HG02840 (cell line): ENCODE results near the gene NR2F1-AS1.

Source experiments
- ATAC-seq: cut with Tn5 transposase; IDR thresholded peaks from one replicate; pipeline ENCODE4 v1.9.1; 2021; ENCODE audit warnings: mild to moderate bottlenecking, moderate library complexity, moderate number of reproducible peaks; ENCODE audit not compliant: unreplicated experiment, low FRiP score

The NR2F1-AS1 gene

DNA sequence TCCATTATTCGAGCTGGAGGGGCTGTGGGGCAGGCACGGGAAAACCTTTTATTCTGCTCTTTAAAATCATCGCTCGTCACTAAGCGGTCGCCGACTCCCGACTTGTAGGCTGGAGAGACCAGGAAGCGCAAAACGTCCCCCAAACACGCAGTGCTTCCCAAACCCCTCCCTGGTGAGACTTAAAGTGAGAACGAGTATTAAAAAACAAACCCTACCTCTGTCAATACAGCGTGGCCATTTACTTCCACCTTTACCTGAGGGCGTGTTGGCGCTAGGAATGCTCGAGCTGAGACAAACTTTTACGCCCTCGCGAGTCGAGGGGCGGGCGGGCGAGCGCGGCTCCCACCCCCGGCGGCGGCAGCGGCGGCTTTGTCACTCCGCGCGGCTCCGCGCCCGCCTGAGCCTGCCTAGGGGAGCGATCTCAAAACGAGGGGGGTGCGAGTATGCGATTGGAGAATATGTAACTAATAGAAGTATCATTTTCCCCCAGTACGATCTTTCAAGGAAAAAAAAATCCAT lies at the start of gene NR2F1-AS1:
NR2F1-AS1 (minus strand) TSS at position 293 of the 519 bp plus-strand sequence.
- ATAC-seq: peak; percentile 32

DNA sequence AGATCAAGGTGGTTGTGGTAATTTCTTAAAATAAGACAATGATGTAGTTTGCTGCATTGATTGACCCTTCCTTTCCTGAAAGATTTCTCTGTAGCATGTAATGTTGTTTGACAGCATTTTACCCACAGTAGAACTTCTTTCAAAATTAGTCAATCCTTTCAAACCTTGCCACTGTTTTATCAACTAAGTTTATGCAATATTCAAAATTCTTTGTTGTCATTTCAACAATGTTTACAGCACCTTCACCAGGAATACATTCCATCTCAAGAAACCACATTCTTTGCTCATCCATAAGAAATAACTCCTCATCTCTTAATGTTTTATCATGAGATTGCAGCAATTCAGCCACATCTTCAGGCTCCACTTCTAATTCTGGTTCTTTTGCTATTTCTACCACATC lies 45.8 kb upstream of the NR2F1-AS1 start:
- no peak for ATAC-seq

DNA sequence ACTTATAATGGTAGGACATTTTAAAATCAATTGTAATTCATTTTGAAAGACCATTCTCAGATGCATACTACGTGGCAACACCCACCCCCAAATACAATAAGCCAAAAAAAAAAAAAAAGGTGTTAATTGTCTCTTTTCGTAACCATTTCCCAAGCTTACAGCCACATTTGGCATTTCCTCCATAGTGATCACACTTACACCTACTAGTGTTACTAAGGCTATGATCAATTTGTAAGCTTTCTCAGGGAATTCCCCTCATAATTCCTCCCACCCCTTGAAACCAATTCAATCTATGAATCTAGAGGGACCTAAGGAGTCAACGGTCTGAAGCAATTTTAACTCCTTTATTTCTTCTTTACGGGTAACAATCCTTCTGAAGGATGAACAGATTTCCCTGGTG lies 42.1 kb upstream of the NR2F1-AS1 start:
- ATAC-seq: no peak

DNA sequence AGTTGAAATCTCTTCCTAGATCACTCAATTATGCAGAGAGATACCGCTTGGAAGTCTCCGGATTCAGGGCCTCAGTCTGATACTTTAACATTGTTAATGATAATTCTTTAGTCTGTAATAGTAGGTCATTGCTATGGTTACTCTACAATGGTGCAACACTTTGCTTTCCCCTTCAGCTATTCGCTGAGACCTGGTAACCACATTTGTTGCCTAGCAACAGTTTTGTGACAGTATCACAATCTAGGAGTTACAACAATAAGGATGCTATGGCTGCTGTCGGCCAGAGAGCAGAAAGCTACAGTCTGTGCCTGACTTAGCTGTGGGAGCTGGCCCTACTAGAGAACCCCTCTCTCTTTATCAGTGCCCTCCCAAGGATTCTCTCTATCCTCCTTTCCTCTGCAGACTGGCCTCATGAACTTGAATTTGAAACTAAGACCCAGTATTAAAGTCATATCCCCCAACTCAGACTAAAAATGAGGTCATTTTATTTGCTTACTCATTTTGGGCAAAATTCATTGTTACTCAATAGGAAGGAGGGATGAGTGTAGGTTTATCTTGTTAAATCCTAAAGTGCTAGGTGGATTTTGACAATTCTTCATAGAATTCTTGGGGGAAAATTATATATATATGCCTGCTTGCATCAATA lies 41.3 kb upstream of the NR2F1-AS1 start:
- no peak for ATAC-seq

DNA sequence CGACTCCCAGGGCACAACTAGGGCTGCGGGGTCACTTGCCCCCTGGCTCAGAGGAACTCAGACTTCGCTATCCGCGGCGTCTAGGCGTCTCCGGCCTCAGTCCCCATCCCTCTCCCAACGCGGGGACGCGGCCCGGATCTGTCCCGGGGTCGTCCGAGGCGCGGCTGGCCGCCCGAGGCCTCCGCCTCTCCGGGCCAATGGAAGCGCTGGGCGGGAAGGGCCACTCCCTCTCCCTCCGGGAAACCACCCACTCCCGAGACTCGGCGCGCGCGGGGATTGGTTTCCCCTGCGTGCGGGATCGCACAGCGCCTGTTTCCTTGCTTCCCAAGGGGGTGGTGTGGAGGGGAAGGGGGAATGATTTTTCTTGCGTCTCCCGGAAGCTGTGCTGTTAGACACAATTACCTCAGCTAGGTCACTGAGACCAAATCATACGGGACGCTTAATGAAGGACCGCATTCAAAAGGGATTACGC lies 40.3 kb upstream of the NR2F1-AS1 start:
- no peak for ATAC-seq

DNA sequence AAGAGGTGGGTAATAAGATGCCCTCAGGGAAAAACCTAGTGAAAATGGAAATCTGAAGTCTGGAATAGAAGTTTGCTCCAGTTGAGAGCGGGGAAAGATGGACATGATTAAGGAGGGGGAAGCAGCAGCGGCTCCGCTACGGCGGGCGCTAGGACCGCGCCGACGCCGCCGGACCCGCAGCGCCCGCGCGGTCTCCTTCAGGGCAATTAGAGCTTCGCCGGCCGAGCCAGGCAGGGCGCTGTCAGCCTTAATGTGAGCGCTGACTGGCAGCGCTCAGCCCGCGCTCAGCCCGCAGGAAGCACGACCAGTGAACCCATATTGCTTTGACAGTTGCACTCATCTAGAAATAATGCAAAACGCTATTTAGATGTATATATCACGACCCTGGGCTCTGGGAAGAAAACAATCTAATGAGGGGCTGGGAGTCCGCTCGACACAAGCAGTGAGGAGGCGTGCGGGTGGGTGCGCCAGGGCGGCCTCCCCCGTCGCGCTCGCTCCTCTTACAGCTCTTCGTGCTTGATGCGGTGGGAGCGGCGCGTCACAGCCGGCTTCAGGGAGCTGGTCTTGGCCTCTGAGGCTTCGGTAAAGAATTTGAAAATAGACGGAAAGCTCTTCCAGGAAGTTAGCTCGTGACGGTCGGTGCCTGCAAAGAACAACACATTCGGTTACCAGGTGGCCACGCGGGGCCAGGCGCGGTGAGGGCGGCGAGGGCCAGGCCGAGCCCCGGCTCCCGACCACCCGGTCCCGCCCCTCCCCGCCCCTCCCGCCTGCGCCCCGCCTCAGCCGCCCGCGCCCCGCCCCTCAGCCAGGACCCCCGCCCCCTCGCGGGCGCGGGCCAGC lies 39.7 kb upstream of the NR2F1-AS1 start:
- ATAC-seq: peak; percentile 98

DNA sequence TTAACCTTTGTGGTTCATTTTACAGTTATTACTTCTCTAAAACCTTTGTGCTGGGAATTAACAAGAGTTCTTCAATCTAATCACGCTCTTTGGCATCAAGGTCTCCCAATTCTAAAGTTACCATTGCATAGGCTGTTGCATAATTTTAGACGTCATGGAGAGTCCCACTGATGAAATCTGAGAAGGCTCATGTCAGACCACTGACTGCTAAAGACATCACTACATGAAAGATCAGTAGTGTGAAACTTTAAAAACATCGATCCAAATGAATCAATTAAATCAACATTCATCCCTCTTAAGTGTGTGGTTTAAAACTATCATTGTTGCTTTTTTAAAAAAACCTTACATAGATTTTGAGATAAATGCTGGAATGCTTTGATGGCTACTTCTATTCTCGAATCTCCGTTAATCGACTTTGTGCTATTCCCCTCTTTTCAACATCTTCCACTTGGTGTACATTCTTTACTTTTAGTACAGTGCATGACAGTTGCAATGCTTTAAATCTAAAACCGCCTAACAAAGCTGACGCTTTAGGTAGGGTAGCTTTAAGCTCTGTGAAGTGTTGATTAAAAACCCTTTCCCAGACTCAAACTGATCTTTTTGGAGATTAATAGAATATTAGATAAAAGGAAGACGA lies 35.6 kb upstream of the NR2F1-AS1 start:
- no peak for ATAC-seq

DNA sequence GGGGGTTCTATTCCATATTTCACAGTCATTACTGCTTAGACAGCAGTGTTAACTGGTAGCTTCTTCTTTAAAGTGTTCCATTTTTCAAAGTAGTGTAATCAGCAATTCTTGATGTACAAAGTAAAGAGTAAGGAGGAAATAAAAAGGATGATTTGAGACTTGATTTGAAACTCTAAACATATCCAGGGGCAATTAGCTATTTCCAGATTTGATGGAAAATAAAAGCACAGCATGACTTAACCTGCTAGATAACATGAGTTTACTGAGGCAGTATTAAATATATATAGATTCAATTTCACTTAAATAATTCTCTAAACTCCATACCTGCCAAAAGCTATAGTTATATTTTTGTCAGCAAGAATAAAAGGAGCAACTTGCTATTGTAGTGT lies 31.8 kb upstream of the NR2F1-AS1 start:
- ATAC-seq: no peak

DNA sequence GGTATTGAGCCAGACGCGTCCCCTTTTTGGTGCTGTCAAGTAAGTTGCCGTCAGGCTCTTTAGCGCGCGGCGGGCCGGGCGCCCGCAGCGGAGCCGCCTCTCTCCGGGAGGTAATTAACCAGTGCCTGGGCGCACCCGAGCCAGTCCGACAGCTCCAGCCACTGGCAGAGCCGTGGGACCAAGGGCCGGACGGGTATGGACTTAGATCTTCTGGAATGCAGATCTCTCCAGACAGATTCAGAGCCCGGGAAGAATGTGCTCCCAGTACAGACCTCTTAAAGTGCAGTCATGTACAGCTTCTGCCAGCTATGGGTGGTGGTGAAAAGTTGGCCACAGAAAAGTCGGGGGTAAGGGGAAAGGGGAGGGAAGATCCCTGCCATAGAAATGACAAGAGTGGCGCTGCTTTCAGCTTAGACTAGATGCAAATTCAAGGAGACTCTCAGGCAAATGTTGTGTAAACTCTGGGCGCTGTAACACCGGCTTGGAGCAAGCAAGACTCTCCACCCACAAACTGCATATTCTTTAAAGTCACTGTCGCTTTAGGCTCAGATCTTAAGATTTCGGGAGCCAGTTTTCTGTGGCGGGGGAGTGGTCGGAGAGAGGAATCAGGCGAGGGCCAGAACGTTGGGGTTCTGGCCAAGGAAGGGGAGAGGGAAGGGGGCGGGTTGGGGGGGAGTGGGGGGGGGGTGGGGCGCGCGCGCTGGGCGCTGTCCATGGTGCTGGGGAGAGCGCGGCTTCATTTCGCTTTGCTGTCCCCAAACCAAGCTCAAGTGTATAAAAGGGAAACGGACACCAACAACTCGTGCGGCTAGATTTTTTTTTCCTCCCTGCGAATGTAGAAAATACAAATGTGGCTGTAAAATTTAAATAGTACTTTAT lies 31.2 kb upstream of the NR2F1-AS1 start:
- no peak for ATAC-seq

DNA sequence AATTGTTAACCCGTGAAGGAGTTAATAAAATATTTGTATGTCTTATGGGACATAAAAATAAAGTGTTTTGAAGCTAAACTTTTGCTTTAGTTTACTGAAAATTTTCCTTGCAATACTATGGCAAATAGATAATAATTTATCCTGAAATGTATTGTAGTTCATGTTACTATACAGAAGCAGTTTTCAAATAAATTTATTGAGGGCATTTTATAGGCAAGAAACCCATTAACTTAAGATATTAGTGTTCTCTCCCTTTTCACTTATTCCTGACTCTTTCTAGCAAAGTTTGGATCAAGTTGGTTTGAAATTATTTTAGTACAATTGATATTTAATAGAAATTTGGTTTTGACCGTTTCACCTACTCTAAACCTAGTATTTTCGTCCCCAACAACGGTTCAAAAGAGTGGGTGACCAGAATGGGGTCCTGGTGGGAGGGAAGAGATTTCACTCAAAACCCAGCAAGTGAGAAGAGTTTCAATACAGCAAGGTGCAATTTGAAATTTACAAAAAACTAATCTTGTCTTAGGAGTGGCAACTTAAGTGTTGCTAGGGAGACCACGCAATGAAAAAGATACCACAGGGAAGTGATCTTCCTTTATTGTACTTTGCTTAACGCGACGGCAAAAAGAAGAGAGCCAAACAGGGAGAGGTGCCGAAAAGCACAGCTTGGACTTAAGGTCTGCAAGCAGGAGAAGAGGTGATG lies 30.4 kb upstream of the NR2F1-AS1 start:
- ATAC-seq: no peak

DNA sequence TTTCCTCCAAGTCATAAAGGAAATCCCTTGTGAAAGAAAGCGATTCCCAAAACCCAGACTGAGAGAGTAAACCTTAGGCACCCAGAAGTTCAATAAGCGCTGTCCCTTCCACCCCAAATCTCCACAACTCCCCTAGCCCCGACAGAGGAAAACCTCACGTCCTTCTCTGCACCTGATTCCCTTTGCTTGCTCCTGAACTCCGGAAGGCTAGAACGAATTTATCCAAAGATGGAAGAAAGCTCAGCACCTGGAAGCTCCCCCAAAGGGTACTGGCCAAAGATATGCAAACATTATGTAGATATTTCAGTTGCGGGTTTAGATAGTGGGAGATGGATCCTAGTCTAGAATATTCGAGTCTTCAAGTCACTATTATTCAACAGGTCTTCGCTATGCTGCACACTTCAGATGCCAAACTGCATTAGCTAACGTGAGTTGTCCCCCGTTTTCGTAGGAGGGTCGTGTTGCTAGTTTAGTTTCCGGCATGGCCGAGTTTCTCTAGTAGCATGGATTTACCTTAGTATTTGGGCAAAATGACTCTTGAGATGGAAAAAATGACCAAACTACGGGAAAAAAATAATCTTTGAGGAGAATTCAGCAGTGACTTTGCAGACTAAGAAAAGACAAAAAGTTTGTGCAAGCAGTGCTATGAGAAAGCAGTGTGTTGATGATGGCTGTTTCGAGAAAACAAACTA lies 29.7 kb upstream of the NR2F1-AS1 start:
- ATAC-seq: no peak

DNA sequence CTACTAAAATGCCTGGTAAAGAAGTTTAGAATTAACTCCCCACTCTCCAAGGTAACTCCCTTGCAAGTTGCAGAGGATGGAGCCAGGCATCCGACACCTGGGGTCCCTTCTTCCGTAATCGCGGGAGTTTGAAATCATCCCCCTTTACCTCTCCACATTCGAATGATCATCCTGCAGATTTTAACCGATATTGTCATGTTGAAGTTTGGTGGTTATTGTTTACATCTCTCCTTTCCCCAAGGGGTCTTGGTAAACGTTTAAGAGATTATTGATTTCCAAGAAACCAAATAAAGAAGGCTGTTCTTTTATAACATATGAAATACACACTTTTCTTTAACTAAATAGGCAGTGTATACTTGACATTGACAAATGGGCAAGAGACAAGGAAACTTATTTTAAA lies 28.7 kb upstream of the NR2F1-AS1 start:
- no peak for ATAC-seq

DNA sequence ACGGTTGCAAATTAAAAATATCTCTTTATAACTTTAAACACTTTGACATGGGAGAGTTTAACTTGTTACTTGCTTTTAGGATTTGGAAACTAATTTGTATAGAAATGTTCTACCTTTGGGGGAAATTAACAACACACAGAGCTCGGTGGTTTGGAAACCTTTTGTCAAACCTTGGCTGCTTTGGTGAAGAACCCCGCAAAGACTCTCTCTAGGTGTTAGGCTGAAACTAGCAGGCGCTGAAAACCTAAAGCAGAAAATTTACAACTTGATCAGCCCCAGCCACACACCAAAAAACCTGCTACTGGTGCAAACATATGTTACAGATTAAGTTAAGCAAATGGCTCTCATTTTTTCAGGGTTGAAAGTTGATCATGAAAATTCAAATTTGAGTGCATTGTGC lies 27.8 kb upstream of the NR2F1-AS1 start:
- no peak for ATAC-seq

DNA sequence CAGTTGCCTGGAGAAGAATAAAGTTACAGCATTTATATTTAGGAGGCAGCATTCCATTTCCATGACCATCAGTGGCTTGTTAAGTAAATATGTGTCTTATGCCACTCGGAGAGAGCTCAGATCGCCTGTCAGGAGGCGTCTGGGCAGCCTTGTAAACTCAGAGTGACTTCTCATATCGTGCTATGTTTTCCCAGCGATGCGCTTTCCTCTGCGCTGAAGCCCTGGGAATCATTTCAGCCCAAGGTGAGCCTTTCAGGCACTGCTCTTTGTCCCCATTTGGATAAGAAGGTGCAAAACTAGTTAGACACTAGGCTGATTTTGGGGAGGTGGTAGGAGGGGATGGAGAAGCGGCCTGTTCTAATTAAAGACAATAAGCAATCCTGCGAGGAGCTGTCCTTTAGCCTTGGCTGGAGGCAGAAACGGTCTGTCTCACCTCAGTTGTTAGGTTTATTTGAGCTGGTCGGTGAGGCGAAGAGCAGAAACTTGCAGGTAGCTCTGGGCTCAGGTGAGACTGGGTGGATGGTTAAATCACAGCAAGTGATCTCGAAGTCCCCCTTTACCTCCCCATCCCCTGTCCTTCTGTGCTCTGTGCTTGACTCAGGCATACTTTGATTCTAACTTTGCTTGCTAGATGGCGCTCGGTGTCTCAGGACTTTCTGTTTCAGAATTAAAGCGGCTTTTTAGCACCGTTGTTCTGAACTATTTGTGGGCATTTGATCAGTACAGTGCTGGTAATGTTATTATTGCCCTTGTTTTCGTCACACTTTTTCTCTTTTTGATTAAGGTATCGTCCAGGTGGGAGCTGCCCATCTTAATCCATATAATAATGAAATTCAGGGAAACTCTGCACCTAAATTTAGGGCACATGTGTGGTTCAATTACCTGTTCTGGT lies 26.6 kb upstream of the NR2F1-AS1 start:
- ATAC-seq: no peak

DNA sequence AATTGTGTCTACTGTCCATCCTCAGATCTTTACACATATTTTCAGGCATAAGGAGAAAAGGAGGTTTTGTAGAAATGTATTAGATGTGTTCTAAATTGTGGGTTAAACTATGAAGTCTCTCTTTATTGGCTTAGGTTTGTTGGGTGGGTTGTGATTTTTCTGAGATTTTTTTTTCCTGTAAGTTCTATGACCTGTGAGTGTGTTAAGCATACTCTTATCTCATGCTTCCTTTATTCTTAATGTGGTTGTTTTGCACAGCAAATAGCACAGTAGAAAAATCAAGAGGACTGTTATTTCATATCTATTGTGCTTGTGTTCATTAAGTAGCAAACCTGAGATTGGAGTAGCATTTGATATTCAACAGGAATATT lies 25.3 kb upstream of the NR2F1-AS1 start:
- no peak for ATAC-seq

DNA sequence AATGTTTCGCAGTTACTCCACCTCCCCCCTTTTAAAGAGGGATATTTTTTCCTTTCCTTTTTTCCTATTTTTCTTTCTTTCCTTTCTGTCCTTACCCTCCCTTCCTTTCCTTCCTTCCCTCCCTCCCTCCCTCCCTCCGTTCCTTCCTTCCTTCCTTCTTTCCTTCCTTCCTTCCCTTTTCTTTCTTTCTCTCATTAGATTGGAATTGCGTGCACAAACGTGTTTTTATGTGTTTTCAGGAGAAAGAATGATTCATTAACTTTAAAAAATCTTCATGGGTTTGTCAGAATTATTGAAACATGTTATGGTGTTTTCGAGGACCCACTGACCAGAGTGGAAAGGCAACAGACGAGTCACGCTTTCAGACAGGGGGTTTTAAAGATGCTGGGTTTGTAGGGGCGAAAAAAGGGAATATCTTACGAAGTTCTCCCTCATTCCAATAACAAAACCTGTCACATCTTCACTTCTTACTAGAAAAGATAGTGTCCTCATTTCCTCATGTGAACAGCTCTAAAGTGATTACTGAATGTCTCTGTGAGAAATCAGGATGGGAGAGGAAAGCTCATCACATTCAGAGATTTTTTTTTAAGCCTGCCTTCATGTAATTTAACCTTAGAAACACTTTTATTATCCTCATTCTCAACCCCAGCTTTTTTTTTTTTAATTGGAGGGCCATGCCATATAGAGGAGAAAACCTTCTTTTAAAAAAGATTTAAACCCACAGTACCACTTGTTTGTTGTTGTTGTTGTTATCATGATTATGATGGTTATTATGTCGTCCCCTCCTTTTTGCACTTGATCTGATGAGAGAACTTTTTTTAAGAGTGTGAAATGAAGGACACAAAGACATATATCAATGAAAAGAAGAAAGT lies 23.9 kb upstream of the NR2F1-AS1 start:
- no peak for ATAC-seq
